ENCODE data around the gene GFPT2. TPM values are rescaled to one million over a fixed set of nuclear protein-coding genes. Genes with fewer than 3 reads are reported as not detected.

The GFPT2 gene
- total and polyA plus RNA-seq, 10 of the 15 experiments (the other 5 are each of a cell fraction or from before 2014, with no cell fraction given) = 0.05 to 0.33 (median 0.11) TPM; not detected in 4

- TF ChIP-seq E2F4 (IDR thresholded peaks at IDR 0.05; ENCODE audit: low read depth, low read length) (no peak), BHLHE40 (IDR thresholded peaks at IDR 0.05; ENCODE audit: borderline replicate concordance in 1 of 2, low read depth in 2 of 2, low read length in 1 of 2) (no peak), BRCA1 (IDR thresholded peaks at IDR 0.05; ENCODE audit: low read depth, low read length) (no peak), NBN (IDR thresholded peaks at IDR 0.05) (no peak), ZBTB40 (IDR thresholded peaks at IDR 0.05; ENCODE audit: borderline replicate concordance) (no peak)
Measured at GRCh38 chr5:180302256-180302655, 50.9 kb downstream of the GFPT2 start (continued).

- CTCF ChIA-PET = interaction anchor here (0.6 to 1.6 kb wide), 3 partner anchors 15 to 27 kb away, joined by 3 to 6 read pairs (median 4); no protein-coding TSS in a partner anchor
- BruUV-seq (replicated peaks) = no TSS peak
- H3K9ac ChIP-seq (ENCODE audit: control insufficient read depth, insufficient read depth, low read length) = no peak overlapping the region
- no peaks in the 10 kb centered on the region for H4K20me1 ChIP-seq (ENCODE audit: control insufficient read depth, insufficient read depth)
- no peak for ATAC-seq
- FAIRE-seq = no peak
- no peak overlapping the region for H2AFZ ChIP-seq (ENCODE audit: control insufficient read depth, low read depth, low read length)
- H3K4me3 ChIP-seq = no peak overlapping the region
- SMC1A ChIA-PET (ENCODE audit: uncharacterized antibody, unreplicated experiment) = no interaction called here
- H3K4me2 ChIP-seq (ENCODE audit: control insufficient read depth, insufficient read depth) = no peak overlapping the region
- 27% methylated on average over 4 of the region's 4 CpGs for WGBS (ENCODE audit: insufficient coverage, insufficient replicate concordance, low lambda C conversion rate, missing lambda C conversion rate)
- RAD21 ChIA-PET (ENCODE audit: unreplicated experiment) = no interaction called here
- H3K36me3 ChIP-seq (ENCODE audit: control insufficient read depth in 2 of 2, insufficient read depth in 2 of 2, low read length in 1 of 2) = no peaks in the 10 kb centered on the region
- in situ Hi-C loops (cut with MboI) (no loop called here), intact Hi-C loops (cut with micrococcal nuclease; ENCODE audit: unreplicated experiment) (no loop called here)
- peaks cover 0 to 3% of the 10 kb centered on the region in 2 experiments; a peak in 2 of 4 replicates for H3K27me3 ChIP-seq (replicated peaks in 1 of 2; ENCODE audit: control insufficient read depth in 2 of 2, insufficient read depth in 2 of 2, low read length in 1 of 2)
- POLR2A ChIA-PET = no interaction called here
- no peaks in the 10 kb centered on the region for H3K79me2 ChIP-seq (ENCODE audit: control insufficient read depth, insufficient read depth, low read length)
- H3K9me3 ChIP-seq (replicated peaks; ENCODE audit: control insufficient read depth, insufficient read depth, low read length) = no peaks in the 10 kb centered on the region
- DNase-seq (ENCODE audit: low read depth, low spot score) = no peak
- H3K27ac ChIP-seq (ENCODE audit: control insufficient read depth, insufficient read depth) = no peak overlapping the region
- H3K4me1 ChIP-seq (ENCODE audit: control insufficient read depth, insufficient read depth, low read length) = no peaks in the 10 kb centered on the region
- TF ChIP-seq HDAC2 (IDR thresholded peaks at IDR 0.05) (no peak), MEF2A (IDR thresholded peaks at IDR 0.05; ENCODE audit: insufficient read depth, low read depth, low read length) (no peak), RUNX3 (IDR thresholded peaks at IDR 0.05; ENCODE audit: low read length) (no peak), PAX8 (IDR thresholded peaks at IDR 0.05) (no peak), POLR2AphosphoS2 (IDR thresholded peaks at IDR 0.05; ENCODE audit: low read depth, low read length) (no peak), PML (IDR thresholded peaks at IDR 0.05; ENCODE audit: low read length) (no peak), RCOR1 (conservative IDR thresholded peaks at IDR 0.05; ENCODE audit: low read depth, low read length) (no peak), E4F1 (IDR thresholded peaks at IDR 0.05; ENCODE audit: borderline replicate concordance, partially characterized antibody) (no peak)
Measured at GRCh38 chr5:180301253-180301652, 51.9 kb downstream of the GFPT2 start.

Data from GM12878 (cell line).